ENCODE results near the gene MST1R.
A peak's percentile ranks its signal among the peaks of the same experiment; 100 is the strongest.

MST1R gene

GRCh38 chr3:49877716-49878115 is 26.0 kb downstream of the MST1R start:
- H4K91ac ChIP-seq (ENCODE audit: low read depth, low read length, poor library complexity): no peak overlapping the region
- H3K27ac ChIP-seq (replicated peaks; ENCODE audit: low read length): no peak overlapping the region
- peaks cover 25 to 40% of the 10 kb centered on the region in 2 donors for H3K4me1 ChIP-seq (ENCODE audit: control insufficient read depth in 2 of 2, insufficient read depth in 1 of 2, low read depth in 1 of 2, low read length in 2 of 2)
- H2BK15ac ChIP-seq (ENCODE audit: low read length): peak overlapping the region; percentile 10
- H3K18ac ChIP-seq (ENCODE audit: low read length): peak overlapping the region; percentile 85
- no peaks in the 10 kb centered on the region for H3K36me3 ChIP-seq (replicated peaks in 1 of 2; ENCODE audit: control insufficient read depth in 2 of 2, insufficient read depth in 2 of 2, low read length in 2 of 2)
- no peak overlapping the region for H2BK5ac ChIP-seq (ENCODE audit: low read length)
- H3K4me2 ChIP-seq (ENCODE audit: insufficient read depth, low read length, poor library complexity, severe bottlenecking): no peak overlapping the region
- no CpG with 5 or more reads among the region's 2 CpGs for WGBS, 2 donors (ENCODE audit: extremely low coverage in 2 of 2, insufficient read length in 2 of 2, insufficient replicate concordance in 1 of 2)
- H2BK12ac ChIP-seq (ENCODE audit: low read length): peak overlapping the region; percentile 33
- H3K27me3 ChIP-seq (ENCODE audit: control insufficient read depth in 3 of 3, insufficient read depth in 3 of 3, low read depth in 1 of 3, low read length in 3 of 3): no peaks in the 10 kb centered on the region
- H3K4ac ChIP-seq (ENCODE audit: low read length): peak overlapping the region; percentile 26
- H2AK5ac ChIP-seq (ENCODE audit: low read depth, low read length): no peak overlapping the region
- no peak overlapping the region for H3K4me3 ChIP-seq (ENCODE audit: low read length in 2 of 2)
- no peak overlapping the region for H3K23ac ChIP-seq (ENCODE audit: low read depth, low read length, poor library complexity)
- peaks cover 2% of the 10 kb centered on the region for H3K79me1 ChIP-seq (ENCODE audit: low read depth, low read length)
- peaks cover 0 to 1% of the 10 kb centered on the region in 2 donors for H3K9me3 ChIP-seq (replicated peaks in 1 of 2; ENCODE audit: control insufficient read depth in 2 of 2, insufficient read depth in 1 of 2, low read depth in 1 of 2, low read length in 2 of 2)
- no peak overlapping the region for H2BK120ac ChIP-seq (ENCODE audit: low read depth, low read length)
- DNase-seq (ENCODE audit: low spot score): no peak
- no peak overlapping the region for H2AFZ ChIP-seq (ENCODE audit: low read length)
- H3K14ac ChIP-seq (ENCODE audit: low read length): no peak overlapping the region
- no peak overlapping the region for H4K8ac ChIP-seq (ENCODE audit: low read depth, low read length)
- H3K9ac ChIP-seq (ENCODE audit: low read depth, low read length, poor library complexity): no peak overlapping the region

GRCh38 chr3:49876567-49876966 is 27.1 kb downstream of the MST1R start:
- WGBS, 2 donors (ENCODE audit: extremely low coverage in 2 of 2, insufficient read length in 2 of 2, insufficient replicate concordance in 1 of 2): no CpG with 5 or more reads among the region's 5 CpGs
- no peak overlapping the region for H3K4me2 ChIP-seq (ENCODE audit: insufficient read depth, low read length, poor library complexity, severe bottlenecking)
- H3K27me3 ChIP-seq (ENCODE audit: control insufficient read depth in 3 of 3, insufficient read depth in 3 of 3, low read depth in 1 of 3, low read length in 3 of 3): no peaks in the 10 kb centered on the region
- no peak overlapping the region for H2BK15ac ChIP-seq (ENCODE audit: low read length)
- no peak overlapping the region for H3K14ac ChIP-seq (ENCODE audit: low read length)
- no peak overlapping the region for H3K4ac ChIP-seq (ENCODE audit: low read length)
- no peak overlapping the region for H3K27ac ChIP-seq (replicated peaks; ENCODE audit: low read length)
- H3K4me1 ChIP-seq (ENCODE audit: control insufficient read depth in 2 of 2, insufficient read depth in 1 of 2, low read depth in 1 of 2, low read length in 2 of 2): peaks cover 27 to 40% of the 10 kb centered on the region in 2 donors
- H3K36me3 ChIP-seq (replicated peaks in 1 of 2; ENCODE audit: control insufficient read depth in 2 of 2, insufficient read depth in 2 of 2, low read length in 2 of 2): no peaks in the 10 kb centered on the region
- no peak overlapping the region for H4K91ac ChIP-seq (ENCODE audit: low read depth, low read length, poor library complexity)
- no peak overlapping the region for H3K9ac ChIP-seq (ENCODE audit: low read depth, low read length, poor library complexity)
- H2AK5ac ChIP-seq (ENCODE audit: low read depth, low read length): peak overlapping the region; percentile 48
- no peak overlapping the region for H4K8ac ChIP-seq (ENCODE audit: low read depth, low read length)
- H2BK12ac ChIP-seq (ENCODE audit: low read length): no peak overlapping the region
- no peak overlapping the region for H2BK120ac ChIP-seq (ENCODE audit: low read depth, low read length)
- no peak overlapping the region for H2AFZ ChIP-seq (ENCODE audit: low read length)
- H2BK5ac ChIP-seq (ENCODE audit: low read length): peak overlapping the region; percentile 70
- H3K79me1 ChIP-seq (ENCODE audit: low read depth, low read length): peaks cover 2% of the 10 kb centered on the region
- no peak for DNase-seq (ENCODE audit: low spot score)
- no peak overlapping the region for H3K23ac ChIP-seq (ENCODE audit: low read depth, low read length, poor library complexity)
- no peak overlapping the region for H3K4me3 ChIP-seq (ENCODE audit: low read length in 2 of 2)
- H3K18ac ChIP-seq (ENCODE audit: low read length): no peak overlapping the region
- peaks cover 0 to 1% of the 10 kb centered on the region in 2 donors for H3K9me3 ChIP-seq (replicated peaks in 1 of 2; ENCODE audit: control insufficient read depth in 2 of 2, insufficient read depth in 1 of 2, low read depth in 1 of 2, low read length in 2 of 2)

GRCh38 chr3:49873623-49874022 is 30.1 kb downstream of the MST1R start:
- Histone ChIP-seq H2BK15ac (ENCODE audit: low read length) (peak overlapping the region; percentile 54), H3K27me3 (ENCODE audit: control insufficient read depth in 3 of 3, insufficient read depth in 3 of 3, low read depth in 1 of 3, low read length in 3 of 3) (peaks cover 0 to 3% (median 0%) of the 10 kb centered on the region in 3 experiments), H3K4me3 (ENCODE audit: low read length in 2 of 2) (peak overlapping the region in 1 of 2 donors; percentile 7), H4K8ac (ENCODE audit: low read depth, low read length) (no peak overlapping the region), H2BK5ac (ENCODE audit: low read length) (no peak overlapping the region), H3K36me3 (replicated peaks in 1 of 2; ENCODE audit: control insufficient read depth in 2 of 2, insufficient read depth in 2 of 2, low read length in 2 of 2) (no peaks in the 10 kb centered on the region), H3K14ac (ENCODE audit: low read length) (no peak overlapping the region), H2AFZ (ENCODE audit: low read length) (no peak overlapping the region), H3K4ac (ENCODE audit: low read length) (no peak overlapping the region), H3K9ac (ENCODE audit: low read depth, low read length, poor library complexity) (peak overlapping the region; percentile 66), H3K4me2 (ENCODE audit: insufficient read depth, low read length, poor library complexity, severe bottlenecking) (no peak overlapping the region), H3K23ac (ENCODE audit: low read depth, low read length, poor library complexity) (peak overlapping the region; percentile 44), H3K9me3 (replicated peaks in 1 of 2; ENCODE audit: control insufficient read depth in 2 of 2, insufficient read depth in 1 of 2, low read depth in 1 of 2, low read length in 2 of 2) (peaks cover 0 to 1% of the 10 kb centered on the region in 2 donors), H3K79me1 (ENCODE audit: low read depth, low read length) (peaks cover 2% of the 10 kb centered on the region), H3K4me1 (ENCODE audit: control insufficient read depth in 2 of 2, insufficient read depth in 1 of 2, low read depth in 1 of 2, low read length in 2 of 2) (peaks cover 19 to 39% of the 10 kb centered on the region in 2 donors), H4K91ac (ENCODE audit: low read depth, low read length, poor library complexity) (no peak overlapping the region), H2BK120ac (ENCODE audit: low read depth, low read length) (no peak overlapping the region), H2BK12ac (ENCODE audit: low read length) (peak overlapping the region; percentile 46), H2AK5ac (ENCODE audit: low read depth, low read length) (peak overlapping the region; percentile 47), H3K27ac (replicated peaks; ENCODE audit: low read length) (no peak overlapping the region), H3K18ac (ENCODE audit: low read length) (peak overlapping the region; percentile 19)
- no peak for DNase-seq (ENCODE audit: low spot score)
- no CpG with 5 or more reads among the region's 8 CpGs for WGBS, 2 donors (ENCODE audit: extremely low coverage in 2 of 2, insufficient read length in 2 of 2, insufficient replicate concordance in 1 of 2)

GRCh38 chr3:49872801-49873281 is 30.8 kb downstream of the MST1R start:
- no peak for DNase-seq (ENCODE audit: low spot score)
- peaks cover 0 to 3% (median 0%) of the 10 kb centered on the region in 3 experiments for H3K27me3 ChIP-seq (ENCODE audit: control insufficient read depth in 3 of 3, insufficient read depth in 3 of 3, low read depth in 1 of 3, low read length in 3 of 3)
- H3K27ac ChIP-seq (replicated peaks; ENCODE audit: low read length): no peak overlapping the region

More at GRCh38 chr3:49872801-49873281, 30.8 kb downstream of the MST1R start:
- Histone ChIP-seq H3K23ac (ENCODE audit: low read depth, low read length, poor library complexity) (peak overlapping the region; percentile 53), H3K9ac (ENCODE audit: low read depth, low read length, poor library complexity) (no peak overlapping the region), H4K91ac (ENCODE audit: low read depth, low read length, poor library complexity) (no peak overlapping the region), H4K8ac (ENCODE audit: low read depth, low read length) (no peak overlapping the region), H3K9me3 (replicated peaks in 1 of 2; ENCODE audit: control insufficient read depth in 2 of 2, insufficient read depth in 1 of 2, low read depth in 1 of 2, low read length in 2 of 2) (peaks cover 0 to 1% of the 10 kb centered on the region in 2 donors), H2BK12ac (ENCODE audit: low read length) (no peak overlapping the region), H2BK5ac (ENCODE audit: low read length) (no peak overlapping the region), H3K4me2 (ENCODE audit: insufficient read depth, low read length, poor library complexity, severe bottlenecking) (no peak overlapping the region), H3K4me1 (ENCODE audit: control insufficient read depth in 2 of 2, insufficient read depth in 1 of 2, low read depth in 1 of 2, low read length in 2 of 2) (peaks cover 26 to 45% of the 10 kb centered on the region in 2 donors), H3K4ac (ENCODE audit: low read length) (peak overlapping the region; percentile 24), H3K4me3 (ENCODE audit: low read length in 2 of 2) (no peak overlapping the region), H3K36me3 (replicated peaks in 1 of 2; ENCODE audit: control insufficient read depth in 2 of 2, insufficient read depth in 2 of 2, low read length in 2 of 2) (no peaks in the 10 kb centered on the region), H2BK120ac (ENCODE audit: low read depth, low read length) (no peak overlapping the region), H2AFZ (ENCODE audit: low read length) (peak overlapping the region; percentile 62), H3K18ac (ENCODE audit: low read length) (peak overlapping the region; percentile 51), H3K14ac (ENCODE audit: low read length) (no peak overlapping the region), H3K79me1 (ENCODE audit: low read depth, low read length) (peaks cover 2% of the 10 kb centered on the region), H2AK5ac (ENCODE audit: low read depth, low read length) (peak overlapping the region; percentile 83), H2BK15ac (ENCODE audit: low read length) (peak overlapping the region; percentile 51)
- no CpG with 5 or more reads among the region's 4 CpGs for WGBS, 2 donors (ENCODE audit: extremely low coverage in 2 of 2, insufficient read length in 2 of 2, insufficient replicate concordance in 1 of 2)

Measured in neuronal stem cell (in vitro differentiated cells).